HPDE6-E6E7 (cell line): ENCODE data around the gene RANBP1.

Source experiments
- DNase-seq: peaks from one replicate; pipeline ENCODE4 v3.0.0; 2011; ENCODE audit warnings: missing footprints; ENCODE audit errors: extremely low spot score

The RANBP1 gene

DNA sequence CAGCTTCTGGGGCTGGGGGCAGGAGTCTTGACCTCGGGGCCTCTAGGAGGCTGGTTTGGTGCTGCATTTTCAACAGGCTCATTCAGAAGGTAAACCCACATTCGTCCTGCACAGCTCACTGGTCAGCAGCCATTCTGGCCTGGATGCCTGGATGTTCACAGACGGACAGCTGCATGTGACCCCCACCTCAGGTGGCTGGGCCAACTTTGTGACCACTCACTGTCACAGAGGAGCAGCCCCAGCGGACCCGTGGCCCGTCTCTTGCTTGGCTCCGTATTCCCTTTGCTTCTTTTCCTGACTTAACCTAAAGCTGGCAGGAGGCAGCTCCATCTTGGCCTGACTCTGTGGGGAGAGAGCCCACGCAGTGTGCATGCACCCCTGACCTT, 27.6 kb upstream of the RANBP1 start:
- DNase-seq, result no peak

DNA sequence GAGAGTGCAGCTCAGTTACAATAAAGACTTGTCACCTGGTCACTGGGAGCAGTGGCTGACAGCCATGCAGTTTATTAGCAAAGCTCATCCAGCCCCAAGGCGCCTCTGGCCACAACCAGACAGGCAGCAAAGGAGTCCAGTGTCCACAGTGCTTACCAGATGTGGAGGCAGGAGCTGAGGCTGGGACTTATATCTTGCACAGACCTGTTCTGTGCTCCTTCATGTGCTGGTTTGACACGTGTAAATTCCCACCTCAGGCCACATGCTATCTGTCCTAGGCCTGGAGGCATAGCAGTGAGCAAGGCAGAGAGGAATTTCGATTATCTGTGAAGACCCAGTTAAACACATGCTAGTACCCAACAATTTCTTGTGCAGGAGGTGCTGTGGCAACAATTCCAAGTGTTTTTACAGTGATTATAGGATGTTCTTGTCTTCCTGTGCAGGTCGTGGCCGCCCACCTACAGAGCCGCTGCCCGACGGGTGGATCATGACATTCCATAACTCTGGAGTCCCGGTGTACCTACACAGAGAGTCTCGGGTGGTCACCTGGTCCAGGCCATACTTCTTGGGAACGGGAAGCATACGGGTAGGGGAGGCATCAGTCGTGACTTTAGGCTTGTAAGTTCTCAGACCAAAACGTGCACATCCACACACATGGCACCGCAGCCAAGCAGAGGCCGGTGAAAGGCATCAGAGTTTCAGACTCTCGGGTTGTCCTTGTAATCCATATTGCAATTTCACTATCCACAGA, 26.5 kb upstream of the RANBP1 start:
- no peak for DNase-seq

DNA sequence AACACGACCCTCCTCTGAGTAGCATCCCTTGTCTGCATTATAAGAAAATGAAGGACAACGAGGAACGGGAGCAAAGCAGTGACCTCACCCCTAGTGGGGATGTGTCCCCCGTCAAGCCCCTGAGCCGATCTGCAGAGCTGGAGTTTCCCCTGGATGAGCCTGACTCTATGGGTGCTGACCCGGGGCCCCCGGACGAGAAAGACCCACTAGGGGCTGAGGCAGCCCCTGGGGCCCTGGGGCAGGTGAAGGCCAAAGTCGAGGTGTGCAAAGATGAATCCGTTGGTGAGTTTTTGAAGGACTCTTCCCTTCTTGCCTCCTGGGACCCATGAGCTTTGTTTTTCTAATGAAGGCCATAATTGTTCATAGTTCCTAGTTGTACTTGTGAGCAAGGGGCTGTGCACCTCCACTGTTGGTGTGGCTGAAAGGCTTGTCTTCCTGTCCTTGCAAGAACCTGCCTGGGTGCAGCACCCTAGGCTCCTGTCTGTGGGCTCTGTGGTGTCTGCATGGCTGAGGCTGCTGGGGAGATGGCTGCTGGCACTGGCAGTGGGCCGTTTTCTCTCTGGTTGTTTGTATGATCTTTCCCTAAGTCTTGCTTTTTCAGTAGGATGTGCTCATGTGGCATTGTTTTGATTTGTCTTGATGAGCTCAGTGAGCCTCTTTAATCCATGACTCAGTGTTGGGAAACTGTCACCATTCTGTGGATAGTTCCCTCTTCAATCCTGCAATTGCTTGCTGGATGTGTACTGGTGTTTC, 25.8 kb upstream of the RANBP1 start:
- no peak for DNase-seq

DNA sequence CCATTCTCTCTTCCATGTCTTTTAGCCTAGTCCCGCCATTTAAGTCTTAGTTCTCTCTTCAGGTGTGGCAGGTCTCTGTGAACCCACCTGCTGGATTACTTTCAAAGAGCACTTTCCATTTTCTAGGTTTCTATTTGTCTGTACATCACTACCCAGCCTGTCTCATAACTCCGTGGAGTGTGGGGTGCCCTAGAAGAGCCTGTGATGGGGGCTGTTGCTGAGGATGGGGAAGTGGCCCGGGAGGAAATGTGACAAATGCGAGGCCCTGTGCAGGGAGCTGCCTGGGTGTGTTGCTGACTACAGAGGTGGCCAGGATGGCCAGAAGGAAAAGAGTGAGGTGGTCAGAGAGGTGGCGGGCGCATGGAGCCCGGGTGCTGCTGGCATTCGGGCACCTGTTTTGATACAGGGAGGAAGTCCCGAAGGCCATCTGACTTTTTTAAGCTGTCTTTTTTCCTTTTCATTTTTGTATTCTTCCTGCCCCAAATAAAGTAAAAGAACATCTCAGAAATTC, 25.1 kb upstream of the RANBP1 start:
- no peak for DNase-seq

DNA sequence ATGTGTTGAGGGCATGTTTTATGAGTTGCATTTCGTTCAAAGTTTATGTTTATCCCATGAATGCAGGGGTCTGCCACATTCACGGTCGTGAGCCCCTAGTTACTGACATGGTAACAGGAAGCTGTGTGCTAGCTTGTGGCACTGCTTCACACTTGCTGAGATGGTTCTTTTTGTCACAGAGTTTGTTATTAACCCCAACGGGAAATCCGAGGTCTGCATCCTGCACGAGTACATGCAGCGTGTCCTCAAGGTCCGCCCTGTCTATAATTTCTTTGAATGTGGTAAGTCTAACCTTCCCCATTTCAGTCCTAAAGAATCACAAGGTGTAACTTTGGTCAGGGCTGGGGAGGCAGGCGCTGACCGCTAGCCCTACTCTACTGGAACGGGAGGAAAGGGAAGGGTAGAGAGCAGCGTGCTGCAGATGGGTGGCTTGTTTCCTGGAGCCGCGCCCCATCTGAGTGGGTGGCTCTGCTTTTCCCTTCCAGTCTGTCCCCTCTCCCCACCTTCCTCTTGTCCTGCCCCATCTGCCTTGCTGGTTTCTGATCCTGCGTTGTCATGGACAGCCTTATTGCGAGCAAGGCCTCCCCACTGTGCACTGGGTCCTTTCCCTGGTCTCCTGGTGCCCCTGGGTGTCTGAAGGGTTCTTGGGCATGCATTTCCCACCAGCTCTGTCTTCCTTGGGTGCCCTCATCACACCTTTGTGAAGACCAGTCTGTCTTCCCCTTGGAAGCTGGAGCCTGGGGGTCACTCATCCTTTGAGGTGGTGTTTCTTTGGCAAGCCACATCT, 24.0 kb upstream of the RANBP1 start:
- no peak for DNase-seq

DNA sequence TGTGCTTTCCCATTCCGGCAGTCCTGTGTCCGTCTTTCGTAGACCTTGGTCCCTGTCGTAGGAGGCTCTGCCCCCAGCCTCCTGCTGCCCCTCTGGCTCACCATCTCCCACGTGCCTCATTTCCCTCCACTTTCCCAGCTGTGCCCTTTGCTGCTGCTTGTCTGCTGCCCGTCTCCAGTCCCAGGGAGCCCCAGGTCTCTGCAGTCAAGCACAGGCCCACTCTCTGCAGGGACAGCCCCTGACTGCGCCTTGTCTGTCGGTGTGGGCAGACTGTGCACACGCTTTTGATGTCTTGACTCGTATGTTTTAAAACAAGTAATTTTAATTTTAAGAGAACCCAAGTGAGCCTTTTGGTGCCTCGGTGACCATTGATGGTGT, 23.4 kb upstream of the RANBP1 start:
- no peak for DNase-seq

DNA sequence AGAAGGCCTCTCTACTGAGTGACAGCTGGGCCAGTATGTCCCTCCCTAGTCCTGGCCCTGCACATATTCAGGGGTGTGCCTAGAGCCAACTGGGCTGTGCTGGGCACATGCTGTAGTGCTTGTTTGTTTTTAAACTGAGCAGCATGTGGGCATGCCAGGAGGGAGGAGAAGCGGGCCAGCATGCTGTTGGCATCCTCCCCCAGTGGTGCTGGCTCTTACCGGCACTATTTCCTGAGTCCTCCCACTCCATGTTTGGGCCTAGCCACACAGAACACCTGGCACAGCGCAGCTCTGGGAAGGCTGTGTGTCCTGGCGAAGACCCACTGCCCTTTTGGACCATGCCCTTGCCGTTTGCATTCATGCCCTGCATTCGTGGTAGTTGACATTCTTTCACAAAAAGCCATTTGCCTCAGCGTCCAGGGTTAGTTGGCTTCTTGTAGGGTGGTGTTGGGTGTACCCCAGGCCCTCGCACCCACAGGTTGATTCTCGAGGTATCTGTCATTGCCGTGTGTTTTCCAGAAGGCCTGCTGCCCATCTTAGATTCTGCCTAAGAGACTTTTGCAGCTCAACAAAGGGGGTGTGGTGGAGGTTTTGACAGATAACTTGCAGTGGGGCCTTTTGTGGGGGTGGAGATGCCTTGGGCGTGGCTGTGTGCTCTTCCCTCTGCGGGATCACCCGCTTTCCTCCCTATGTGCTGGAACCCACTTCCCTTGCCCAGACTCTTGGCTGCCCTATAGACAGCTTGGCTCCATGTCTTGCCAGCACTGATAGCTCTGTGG, 22.3 kb upstream of the RANBP1 start:
- no peak for DNase-seq

DNA sequence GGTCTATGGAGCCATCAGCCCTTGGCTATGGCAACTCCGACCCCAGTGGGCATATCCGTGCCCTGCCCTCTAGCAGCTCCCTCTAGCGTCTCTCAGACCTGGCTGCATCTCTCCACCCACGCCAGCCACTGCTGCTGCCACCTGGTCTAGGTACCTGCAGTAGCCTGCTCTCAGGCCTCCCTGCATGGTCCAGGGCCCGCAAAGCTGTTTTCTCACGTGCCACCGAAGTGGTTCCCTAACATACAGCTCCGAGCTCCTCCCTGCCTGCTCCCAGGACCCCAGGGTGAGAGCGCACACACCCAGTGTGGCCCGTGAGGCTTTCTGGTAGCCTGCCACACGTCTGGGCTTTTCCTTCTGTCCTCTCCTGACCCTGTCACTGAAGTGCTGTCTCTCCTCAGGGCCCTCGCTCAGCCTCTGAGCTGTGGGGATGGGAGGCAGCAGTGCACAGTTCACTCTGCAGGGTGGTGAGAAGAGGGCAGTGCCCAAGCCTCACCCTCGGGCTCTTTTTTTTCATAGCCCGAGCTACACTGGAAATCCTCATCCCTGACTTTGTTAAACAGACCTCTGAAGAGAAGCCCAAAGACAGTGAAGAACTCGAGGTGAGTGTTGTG, 21.6 kb upstream of the RANBP1 start:
- DNase-seq, result no peak

DNA sequence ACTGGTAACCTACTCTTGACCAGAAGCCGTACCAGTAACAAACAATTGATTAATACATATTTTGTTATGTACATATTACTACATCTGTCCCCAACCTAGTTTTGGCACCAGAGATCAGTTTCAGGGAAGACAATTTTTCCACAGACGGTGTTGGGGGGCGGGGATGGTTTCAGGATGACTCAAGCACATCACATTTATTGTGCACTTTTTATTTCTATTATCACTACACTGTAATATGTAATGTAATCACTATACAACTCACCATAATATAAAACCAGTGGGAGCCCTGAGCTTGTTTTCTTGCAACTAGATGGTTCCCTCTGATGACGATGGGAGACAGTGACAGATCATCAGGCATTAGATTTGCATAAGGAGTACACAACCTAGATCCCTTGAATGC, 20.4 kb upstream of the RANBP1 start:
- no peak for DNase-seq

DNA sequence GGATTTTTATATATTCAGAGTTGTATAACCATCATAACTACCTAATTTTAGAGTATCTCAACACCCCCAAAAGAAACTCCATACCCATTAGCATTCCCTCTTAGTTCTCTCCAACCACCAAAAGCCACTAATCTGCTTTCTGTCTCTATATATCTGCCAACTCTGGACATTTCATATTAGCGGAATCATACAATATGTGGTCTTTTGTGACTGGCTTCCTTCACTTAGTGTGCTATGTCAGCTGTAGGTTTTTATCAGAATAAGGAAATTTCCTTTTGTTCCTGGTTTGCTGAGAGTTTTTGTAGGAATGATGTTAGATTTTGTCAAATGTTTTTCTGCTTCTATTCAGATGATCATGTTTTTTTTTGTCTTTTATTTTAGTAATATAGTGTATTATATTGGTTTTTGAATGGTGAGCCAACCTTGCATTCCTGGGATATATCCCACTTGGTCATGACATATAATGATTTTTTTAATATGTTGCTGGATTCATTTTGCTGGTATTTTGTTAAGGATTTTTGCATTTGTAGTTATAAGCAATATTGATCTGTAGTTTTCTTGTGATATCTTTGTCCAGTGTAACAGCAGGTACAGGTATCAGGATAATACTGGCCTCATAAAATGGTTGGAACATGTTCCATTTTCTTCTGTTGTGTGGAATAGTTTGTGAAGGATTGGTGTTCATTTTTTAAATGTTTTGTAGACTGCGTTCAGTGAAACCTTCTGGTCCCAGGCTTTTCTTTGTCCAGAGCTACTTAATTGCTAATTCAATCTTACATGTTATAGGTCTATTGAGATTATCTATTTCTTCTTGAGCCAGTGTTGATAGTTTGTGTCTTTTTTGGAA, 19.1 kb upstream of the RANBP1 start:
- DNase-seq, result no peak

DNA sequence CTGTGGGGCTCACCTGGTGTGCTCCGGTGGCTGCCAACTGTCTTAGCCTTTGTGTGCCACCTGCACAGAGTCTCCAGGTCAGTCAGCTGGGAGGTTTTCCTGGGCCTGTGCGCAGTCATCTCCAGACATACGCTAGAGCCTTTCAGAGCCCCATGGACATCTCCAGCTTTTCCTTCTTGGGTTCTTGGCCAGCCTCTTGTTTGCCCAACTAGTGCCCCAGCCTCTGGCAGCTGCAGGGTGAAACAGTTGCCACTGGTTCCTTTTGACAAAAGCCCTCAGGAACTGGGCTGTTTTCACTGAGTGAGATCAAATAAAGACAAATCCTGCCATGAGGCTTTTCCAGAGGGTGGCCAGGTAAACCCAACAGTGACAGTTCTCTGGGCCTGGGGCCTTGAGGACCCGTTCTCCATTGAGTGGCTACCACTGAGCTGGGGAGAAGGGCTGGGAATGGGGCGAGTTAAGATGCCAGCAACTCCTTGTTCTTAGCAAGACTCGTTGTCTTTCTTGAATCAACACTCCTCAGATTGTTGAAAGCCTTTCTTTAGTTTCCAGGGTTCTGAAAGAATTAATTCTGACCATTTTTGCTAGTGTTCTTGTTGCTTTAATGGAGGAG, 16.7 kb upstream of the RANBP1 start:
- no peak for DNase-seq

DNA sequence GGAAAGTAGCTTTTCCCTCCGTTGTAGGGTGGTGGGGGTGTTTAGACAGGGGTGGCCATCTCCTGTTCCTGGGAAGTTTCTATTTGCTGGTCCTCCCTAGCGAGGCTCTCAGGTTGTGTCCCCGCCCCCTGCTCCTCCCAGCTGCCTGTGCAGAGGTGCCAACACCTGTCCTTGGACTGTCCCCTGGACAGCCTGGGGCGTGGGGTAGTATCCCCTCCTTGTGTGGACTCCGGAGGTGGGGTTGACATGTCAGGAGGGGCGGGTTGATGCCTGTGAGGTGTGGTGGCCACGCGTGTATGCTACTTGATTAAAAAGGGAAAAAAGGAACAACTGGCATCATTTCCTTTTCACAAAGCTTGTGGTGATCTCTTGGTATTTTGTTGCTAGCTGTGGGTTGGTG, 14.3 kb upstream of the RANBP1 start:
- DNase-seq, result no peak

DNA sequence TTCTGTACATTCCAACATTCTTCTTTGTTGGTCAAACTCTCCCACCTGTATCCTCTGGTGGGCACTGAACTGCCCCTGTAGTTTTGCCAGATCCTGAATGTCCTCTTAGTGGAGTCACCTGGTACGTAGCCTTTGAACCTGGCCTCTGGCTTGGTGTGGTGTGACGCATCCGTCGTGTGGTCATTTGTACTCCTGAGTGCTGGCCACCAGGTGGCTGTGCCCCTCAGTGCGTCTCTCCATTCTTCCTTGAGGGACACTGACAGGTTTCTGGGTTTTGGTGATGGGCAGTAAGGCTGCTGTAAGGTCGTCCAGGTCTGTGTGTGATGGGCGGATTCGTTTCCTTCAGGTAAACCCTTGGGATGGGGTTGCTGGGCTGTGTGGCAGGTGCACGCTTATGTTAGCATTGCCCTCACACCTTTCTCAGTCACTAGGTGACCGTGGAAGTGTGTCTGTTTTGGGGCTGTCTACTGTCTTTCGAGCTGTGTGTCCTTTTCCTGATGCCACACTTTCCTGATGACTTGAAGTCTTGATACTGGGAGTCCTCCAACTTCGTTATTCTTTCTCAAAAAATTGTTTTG, 13.6 kb upstream of the RANBP1 start:
- DNase-seq, result no peak

DNA sequence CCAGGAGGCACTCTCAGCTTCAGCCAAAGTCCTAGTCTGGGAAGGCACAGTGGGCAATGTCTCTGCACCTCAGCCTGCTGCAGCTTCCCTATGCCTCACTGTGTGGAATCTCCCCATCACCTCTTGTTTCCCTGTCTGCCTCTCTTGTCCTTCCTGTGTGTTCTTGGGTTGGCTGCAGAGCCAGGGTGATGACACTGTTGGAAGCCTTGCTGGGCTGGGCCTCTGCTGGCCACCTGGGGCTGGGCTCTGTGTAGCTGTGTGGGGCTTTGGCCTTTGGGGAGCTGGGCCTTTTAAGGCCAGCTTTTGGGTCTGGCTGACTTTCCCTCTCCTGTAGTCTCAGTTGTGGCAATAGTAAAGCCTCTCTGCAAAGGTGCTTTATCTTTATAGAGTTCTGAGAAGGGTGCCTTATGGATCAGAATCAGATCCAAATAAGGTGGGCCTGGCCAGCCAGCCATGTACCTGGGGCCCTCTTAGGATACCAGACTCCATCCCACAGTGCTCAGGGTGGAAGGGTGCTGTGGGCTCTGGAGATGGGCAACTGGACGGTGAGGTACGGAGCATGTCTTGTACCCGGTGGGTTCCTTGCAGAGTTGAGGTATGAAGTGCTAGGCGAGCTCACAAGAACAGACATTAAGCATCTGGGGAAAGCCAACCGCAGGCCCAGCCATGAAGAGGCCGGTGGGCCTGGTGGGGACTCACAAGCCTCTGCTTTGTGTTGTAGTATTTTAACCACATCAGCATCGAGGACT, 10.3 kb upstream of the RANBP1 start:
- no peak for DNase-seq

DNA sequence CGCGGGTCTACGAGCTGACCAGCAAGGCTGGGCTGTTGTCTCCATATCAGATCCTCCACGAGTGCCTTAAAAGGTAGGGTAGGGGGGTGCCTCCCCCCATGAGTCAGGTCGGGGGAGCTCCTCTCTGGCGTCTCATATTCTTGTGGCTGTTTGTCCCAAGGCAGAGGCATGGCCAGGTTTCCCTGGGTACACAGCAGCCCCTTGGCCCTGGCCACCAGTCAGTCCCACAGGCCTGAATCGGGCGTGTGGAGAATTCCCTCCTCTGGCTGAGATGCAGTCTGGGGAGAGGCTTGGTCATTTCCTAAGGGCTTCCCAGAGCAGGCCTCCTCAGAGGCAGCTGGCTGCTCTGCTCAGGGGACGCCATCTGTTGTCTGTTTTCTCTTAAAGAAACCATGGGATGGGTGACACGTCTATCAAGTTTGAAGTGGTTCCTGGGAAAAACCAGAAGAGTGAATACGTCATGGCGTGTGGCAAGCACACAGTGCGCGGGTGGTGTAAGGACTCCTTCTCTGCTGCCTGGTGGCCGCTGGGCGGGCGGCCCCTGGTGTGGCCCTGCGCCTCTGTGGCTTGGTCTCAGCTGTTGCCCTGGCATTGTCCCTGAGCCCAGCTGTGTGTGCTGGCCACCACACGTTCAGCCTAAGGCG, 9.6 kb upstream of the RANBP1 start:
- no peak for DNase-seq

DNA sequence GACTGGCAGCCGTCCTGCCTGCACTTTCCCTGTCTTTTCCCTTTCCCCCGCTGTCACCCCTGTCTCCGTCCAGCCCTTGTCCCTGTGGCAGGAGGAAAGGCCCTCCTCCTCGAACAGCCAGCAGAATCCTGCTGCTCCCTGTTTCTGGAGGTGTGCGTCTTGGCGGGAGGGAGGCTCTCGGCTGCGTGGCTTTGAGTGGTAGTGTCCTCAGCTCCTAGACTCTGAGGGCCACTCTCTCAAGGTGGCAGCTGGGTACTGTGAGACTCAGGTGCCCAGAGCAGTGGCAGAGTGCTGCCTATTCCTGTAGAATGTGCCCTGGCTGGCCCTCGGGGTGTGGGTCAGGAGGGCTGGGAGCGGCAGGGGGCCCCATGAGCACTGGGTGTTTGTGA, 9.1 kb upstream of the RANBP1 start:
- no peak for DNase-seq

DNA sequence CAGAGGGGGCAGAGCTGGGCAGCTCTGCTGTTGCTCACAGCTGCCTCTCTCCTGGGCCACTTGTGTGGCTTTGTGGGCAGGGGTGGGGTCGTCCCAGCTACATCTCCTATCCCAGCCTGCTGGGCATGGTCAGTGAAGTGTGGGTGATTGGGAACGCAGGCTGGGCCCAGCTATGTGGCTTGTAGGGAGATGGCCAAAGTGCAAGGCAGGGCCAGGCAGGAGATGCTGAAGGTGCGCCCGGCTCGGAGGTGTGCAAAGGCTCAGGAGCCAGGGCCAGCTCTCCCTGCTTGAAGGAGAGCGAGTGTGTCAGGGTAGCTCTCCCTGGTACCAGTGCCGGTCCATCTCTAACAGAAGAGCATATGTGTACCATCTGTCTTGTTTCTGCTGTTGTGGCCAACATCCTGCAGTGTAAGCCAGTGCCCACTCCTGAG, 8.4 kb upstream of the RANBP1 start:
- DNase-seq, result no peak
